GM23338 (cell line): ENCODE measurements around the gene IQSEC2. TPM values are rescaled to one million over a fixed set of nuclear protein-coding genes. Genes with fewer than 3 reads are reported as not detected.

Experiments used
- ATAC-seq: fragments of 200-7000 bp; cut with Tn5 transposase; 3 replicates; pipeline ENCODE4 v1.9.1; 2020
- DNase-seq: peaks from one replicate; pipeline ENCODE4 v3.0.0-alpha.2; 2015; ENCODE audit warnings: low spot score
- H2AFZ ChIP-seq: fragments of 200-600 bp; sonication (generic); 2 replicates; pipeline ENCODE4 v1.8.0; 2016; ENCODE audit warnings: antibody characterized with exemption, mild to moderate bottlenecking, moderate library complexity
- H3F3A ChIP-seq: fragments of 200-600 bp; sonication (generic); replicated peaks from 2 replicates; pipeline ENCODE4 v1.8.0; 2017; ENCODE audit warnings: antibody characterized with exemption, mixed run types, low read depth
- H3K27ac ChIP-seq: fragments of 200-600 bp; sonication (generic); 2 replicates; pipeline ENCODE4 v1.6.1; 2016; ENCODE audit warnings: low read depth
- H3K27me3 ChIP-seq: fragments of 200-600 bp; sonication (generic); 2 replicates; pipeline ENCODE4 v1.8.0; 2016; ENCODE audit warnings: mild to moderate bottlenecking, mixed run types, moderate library complexity; ENCODE audit not compliant: insufficient read depth
- H3K36me3 ChIP-seq: fragments of 200-600 bp; sonication (generic); 2 replicates; pipeline ENCODE4 v1.8.0; 2016; ENCODE audit warnings: mild to moderate bottlenecking; ENCODE audit not compliant: insufficient read depth
- H3K4me1 ChIP-seq: fragments of 200-600 bp; sonication (generic); 2 replicates; pipeline ENCODE4 v1.8.0; 2016; ENCODE audit warnings: mild to moderate bottlenecking, moderate library complexity; ENCODE audit not compliant: insufficient read depth
- H3K4me2 ChIP-seq: fragments of 200-600 bp; sonication (generic); 2 replicates; pipeline ENCODE4 v1.7.1; 2017; ENCODE audit warnings: mixed run types
- H3K4me3 ChIP-seq: fragments of 200-600 bp; sonication (generic); 2 replicates; pipeline ENCODE4 v1.6.1; 2016; ENCODE audit warnings: mixed run types
- H3K79me2 ChIP-seq: fragments of 200-600 bp; sonication (generic); replicated peaks from 2 replicates; pipeline ENCODE4 v1.8.0; 2017; ENCODE audit warnings: mild to moderate bottlenecking; ENCODE audit not compliant: insufficient read depth
- H3K9me2 ChIP-seq: fragments of 200-600 bp; sonication (generic); 2 replicates; pipeline ENCODE4 v1.8.0; 2017; ENCODE audit not compliant: insufficient read depth
- H4K20me1 ChIP-seq: fragments of 200-600 bp; sonication (generic); replicated peaks from 2 replicates; pipeline ENCODE4 v1.8.0; 2017; ENCODE audit warnings: mild to moderate bottlenecking; ENCODE audit not compliant: insufficient read depth
- H3K27ac Mint-ChIP-seq: 2 replicates; pipeline ENCODE4 v1.8.0; 2020; ENCODE audit warnings: inconsistent platforms, mild to moderate bottlenecking, moderate library complexity, mixed read lengths
- H3K27me3 Mint-ChIP-seq: 3 replicates; pipeline ENCODE4 v1.8.0; 2022; ENCODE audit warnings: low read depth, mild to moderate bottlenecking, moderate library complexity, mixed read lengths, inconsistent platforms; ENCODE audit not compliant: insufficient read depth, poor library complexity
- H3K36me3 Mint-ChIP-seq: 3 replicates; pipeline ENCODE4 v1.8.0; 2021; ENCODE audit warnings: low read depth, mild to moderate bottlenecking, inconsistent platforms, moderate library complexity, mixed read lengths
- H3K4me1 Mint-ChIP-seq: 3 replicates; pipeline ENCODE4 v1.8.0; 2020; ENCODE audit warnings: mild to moderate bottlenecking, inconsistent platforms, mixed read lengths
- H3K4me3 Mint-ChIP-seq: 3 replicates; pipeline ENCODE4 v1.8.0; 2021; ENCODE audit warnings: moderate library complexity, mild to moderate bottlenecking, inconsistent platforms, mixed read lengths
- H3K9me3 Mint-ChIP-seq: 3 replicates; pipeline ENCODE4 v1.8.0; 2020; ENCODE audit warnings: moderate library complexity, mild to moderate bottlenecking, inconsistent platforms, mixed read lengths
- CREB1 ChIP-seq: fragments of 250-450 bp; sonication (Bioruptor Pico); IDR thresholded peaks from 2 replicates; pipeline ENCODE4 v1.5.0; 2020; ENCODE audit warnings: low read depth, mild to moderate bottlenecking, moderate library complexity
- EZH2 ChIP-seq: fragments of 200-600 bp; sonication (generic); IDR thresholded peaks from one replicate; pipeline ENCODE4 v1.8.0; 2017; ENCODE audit warnings: antibody characterized with exemption, mild to moderate bottlenecking, low read depth; ENCODE audit not compliant: unreplicated experiment
- EZH2phosphoT487 ChIP-seq: fragments of 200-600 bp; sonication (generic); IDR thresholded peaks from one replicate; pipeline ENCODE4 v1.8.1; 2018; ENCODE audit warnings: antibody characterized with exemption; ENCODE audit not compliant: unreplicated experiment
- JUNB ChIP-seq: IDR thresholded peaks from one replicate; pipeline ENCODE4 v1.6.1; 2016; ENCODE audit warnings: antibody characterized with exemption; ENCODE audit not compliant: unreplicated experiment
- NANOG ChIP-seq: IDR thresholded peaks from 2 replicates; pipeline ENCODE4 v1.6.1; 2016; ENCODE audit warnings: antibody characterized with exemption, borderline replicate concordance
- POLR2AphosphoS5 ChIP-seq: IDR thresholded peaks from 2 replicates; pipeline ENCODE4 v1.6.1; 2016; ENCODE audit warnings: antibody characterized with exemption, low read depth
- STAT1 ChIP-seq: IDR thresholded peaks from one replicate; pipeline ENCODE4 v1.6.1; 2016; ENCODE audit warnings: antibody characterized with exemption; ENCODE audit not compliant: unreplicated experiment
- ZNF114 ChIP-seq: fragments of 250-450 bp; sonication (Bioruptor Pico); IDR thresholded peaks from 2 replicates; pipeline ENCODE4 v1.5.0; 2020; ENCODE audit warnings: mild to moderate bottlenecking, moderate library complexity
- ZNF331 ChIP-seq: fragments of 250-450 bp; sonication (Bioruptor Pico); IDR thresholded peaks from 2 replicates; pipeline ENCODE4 v1.5.0; 2020; ENCODE audit warnings: low read depth, mild to moderate bottlenecking, moderate library complexity
- polyA plus RNA-seq: library from polyadenylated mRNA; unstranded; fragments of >200 nt; fragmentation: Nextera tagmentation; extraction: Ambion mirVana; gene quantifications from 2 replicates; pipeline ENCODE4 v1.2.1, GENCODE V29; 2016
- total RNA-seq: library from RNA; depleted of rRNA; stranded (reverse); fragments of >200 nt; shearing (Covaris generic); gene quantifications from 2 replicates; pipeline ENCODE4 v1.2.3, GENCODE V29; 2014
- TF ChIP-seq, protein P1 (sequence below): IDR thresholded peaks from one replicate; pipeline ENCODE4 v1.6.1; 2018; ENCODE audit warnings: antibody characterized with exemption; ENCODE audit not compliant: unreplicated experiment
- TF ChIP-seq, protein P2 (sequence below): fragments of 250-450 bp; sonication (Bioruptor Pico); IDR thresholded peaks from 2 replicates; pipeline ENCODE4 v1.5.0; 2020; ENCODE audit warnings: mild to moderate bottlenecking, moderate library complexity
- TF ChIP-seq, protein P3 (sequence below), 2 experiments: fragments of 200-600 bp in 1 of 2; sonication (generic) in 1 of 2; conservative IDR thresholded peaks; 2 replicates each; pipeline versions ENCODE4 v1.5.1 to v1.6.1; 2016 to 2017; ENCODE audit warnings: antibody characterized with exemption in 2 of 2, low read depth in 2 of 2, mild to moderate bottlenecking in 2 of 2, moderate library complexity in 1 of 2
- TF ChIP-seq, protein P4 (sequence below): IDR thresholded peaks from 2 replicates; pipeline ENCODE4 v1.6.1; 2016; ENCODE audit warnings: antibody characterized with exemption

Gene IQSEC2
- total and polyA plus RNA-seq, 2 experiments from 2014 or later, result 12.3 to 92.2 TPM

DNA sequence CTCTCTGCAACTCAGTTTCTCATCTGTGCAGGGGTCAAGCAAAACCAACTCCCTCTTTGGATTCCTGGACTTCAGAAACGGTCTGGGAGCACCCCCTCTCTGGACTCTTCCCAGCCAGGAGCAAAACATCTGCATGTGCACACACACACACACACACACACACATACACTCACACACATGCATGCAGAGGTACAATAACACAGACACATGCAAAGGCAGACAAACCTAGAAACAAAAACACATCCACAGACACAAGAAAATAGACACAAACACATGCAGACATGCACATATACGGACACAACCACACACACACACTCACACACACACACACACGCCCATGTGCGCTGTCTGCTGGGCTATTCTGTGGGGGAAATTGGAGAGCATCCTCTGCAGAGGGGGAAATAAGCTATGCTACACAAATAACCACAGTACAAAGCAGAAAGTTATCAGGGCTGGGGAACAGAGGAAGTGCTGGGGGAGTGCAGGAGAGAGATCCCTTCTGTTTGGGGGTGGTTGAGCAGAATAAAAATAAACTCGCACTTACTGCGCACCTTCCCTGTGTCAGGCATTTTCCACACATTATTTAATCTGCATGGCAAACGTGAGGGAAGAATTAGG, 19.9 kb downstream of the IQSEC2 start:
- no peak overlapping the region for H2AFZ ChIP-seq
- TF ChIP-seq, protein P1, sequence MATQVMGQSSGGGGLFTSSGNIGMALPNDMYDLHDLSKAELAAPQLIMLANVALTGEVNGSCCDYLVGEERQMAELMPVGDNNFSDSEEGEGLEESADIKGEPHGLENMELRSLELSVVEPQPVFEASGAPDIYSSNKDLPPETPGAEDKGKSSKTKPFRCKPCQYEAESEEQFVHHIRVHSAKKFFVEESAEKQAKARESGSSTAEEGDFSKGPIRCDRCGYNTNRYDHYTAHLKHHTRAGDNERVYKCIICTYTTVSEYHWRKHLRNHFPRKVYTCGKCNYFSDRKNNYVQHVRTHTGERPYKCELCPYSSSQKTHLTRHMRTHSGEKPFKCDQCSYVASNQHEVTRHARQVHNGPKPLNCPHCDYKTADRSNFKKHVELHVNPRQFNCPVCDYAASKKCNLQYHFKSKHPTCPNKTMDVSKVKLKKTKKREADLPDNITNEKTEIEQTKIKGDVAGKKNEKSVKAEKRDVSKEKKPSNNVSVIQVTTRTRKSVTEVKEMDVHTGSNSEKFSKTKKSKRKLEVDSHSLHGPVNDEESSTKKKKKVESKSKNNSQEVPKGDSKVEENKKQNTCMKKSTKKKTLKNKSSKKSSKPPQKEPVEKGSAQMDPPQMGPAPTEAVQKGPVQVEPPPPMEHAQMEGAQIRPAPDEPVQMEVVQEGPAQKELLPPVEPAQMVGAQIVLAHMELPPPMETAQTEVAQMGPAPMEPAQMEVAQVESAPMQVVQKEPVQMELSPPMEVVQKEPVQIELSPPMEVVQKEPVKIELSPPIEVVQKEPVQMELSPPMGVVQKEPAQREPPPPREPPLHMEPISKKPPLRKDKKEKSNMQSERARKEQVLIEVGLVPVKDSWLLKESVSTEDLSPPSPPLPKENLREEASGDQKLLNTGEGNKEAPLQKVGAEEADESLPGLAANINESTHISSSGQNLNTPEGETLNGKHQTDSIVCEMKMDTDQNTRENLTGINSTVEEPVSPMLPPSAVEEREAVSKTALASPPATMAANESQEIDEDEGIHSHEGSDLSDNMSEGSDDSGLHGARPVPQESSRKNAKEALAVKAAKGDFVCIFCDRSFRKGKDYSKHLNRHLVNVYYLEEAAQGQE, result no peak
- TF ChIP-seq EZH2 (no peak), POLR2AphosphoS5 (no peak), EZH2phosphoT487 (no peak), CREB1 (CRISPR knock-in tag) (no peak), NANOG (no peak), ZNF331 (CRISPR knock-in tag) (no peak), JUNB (no peak), ZNF114 (CRISPR knock-in tag) (no peak), STAT1 (no peak)
- TF ChIP-seq, protein P2, sequence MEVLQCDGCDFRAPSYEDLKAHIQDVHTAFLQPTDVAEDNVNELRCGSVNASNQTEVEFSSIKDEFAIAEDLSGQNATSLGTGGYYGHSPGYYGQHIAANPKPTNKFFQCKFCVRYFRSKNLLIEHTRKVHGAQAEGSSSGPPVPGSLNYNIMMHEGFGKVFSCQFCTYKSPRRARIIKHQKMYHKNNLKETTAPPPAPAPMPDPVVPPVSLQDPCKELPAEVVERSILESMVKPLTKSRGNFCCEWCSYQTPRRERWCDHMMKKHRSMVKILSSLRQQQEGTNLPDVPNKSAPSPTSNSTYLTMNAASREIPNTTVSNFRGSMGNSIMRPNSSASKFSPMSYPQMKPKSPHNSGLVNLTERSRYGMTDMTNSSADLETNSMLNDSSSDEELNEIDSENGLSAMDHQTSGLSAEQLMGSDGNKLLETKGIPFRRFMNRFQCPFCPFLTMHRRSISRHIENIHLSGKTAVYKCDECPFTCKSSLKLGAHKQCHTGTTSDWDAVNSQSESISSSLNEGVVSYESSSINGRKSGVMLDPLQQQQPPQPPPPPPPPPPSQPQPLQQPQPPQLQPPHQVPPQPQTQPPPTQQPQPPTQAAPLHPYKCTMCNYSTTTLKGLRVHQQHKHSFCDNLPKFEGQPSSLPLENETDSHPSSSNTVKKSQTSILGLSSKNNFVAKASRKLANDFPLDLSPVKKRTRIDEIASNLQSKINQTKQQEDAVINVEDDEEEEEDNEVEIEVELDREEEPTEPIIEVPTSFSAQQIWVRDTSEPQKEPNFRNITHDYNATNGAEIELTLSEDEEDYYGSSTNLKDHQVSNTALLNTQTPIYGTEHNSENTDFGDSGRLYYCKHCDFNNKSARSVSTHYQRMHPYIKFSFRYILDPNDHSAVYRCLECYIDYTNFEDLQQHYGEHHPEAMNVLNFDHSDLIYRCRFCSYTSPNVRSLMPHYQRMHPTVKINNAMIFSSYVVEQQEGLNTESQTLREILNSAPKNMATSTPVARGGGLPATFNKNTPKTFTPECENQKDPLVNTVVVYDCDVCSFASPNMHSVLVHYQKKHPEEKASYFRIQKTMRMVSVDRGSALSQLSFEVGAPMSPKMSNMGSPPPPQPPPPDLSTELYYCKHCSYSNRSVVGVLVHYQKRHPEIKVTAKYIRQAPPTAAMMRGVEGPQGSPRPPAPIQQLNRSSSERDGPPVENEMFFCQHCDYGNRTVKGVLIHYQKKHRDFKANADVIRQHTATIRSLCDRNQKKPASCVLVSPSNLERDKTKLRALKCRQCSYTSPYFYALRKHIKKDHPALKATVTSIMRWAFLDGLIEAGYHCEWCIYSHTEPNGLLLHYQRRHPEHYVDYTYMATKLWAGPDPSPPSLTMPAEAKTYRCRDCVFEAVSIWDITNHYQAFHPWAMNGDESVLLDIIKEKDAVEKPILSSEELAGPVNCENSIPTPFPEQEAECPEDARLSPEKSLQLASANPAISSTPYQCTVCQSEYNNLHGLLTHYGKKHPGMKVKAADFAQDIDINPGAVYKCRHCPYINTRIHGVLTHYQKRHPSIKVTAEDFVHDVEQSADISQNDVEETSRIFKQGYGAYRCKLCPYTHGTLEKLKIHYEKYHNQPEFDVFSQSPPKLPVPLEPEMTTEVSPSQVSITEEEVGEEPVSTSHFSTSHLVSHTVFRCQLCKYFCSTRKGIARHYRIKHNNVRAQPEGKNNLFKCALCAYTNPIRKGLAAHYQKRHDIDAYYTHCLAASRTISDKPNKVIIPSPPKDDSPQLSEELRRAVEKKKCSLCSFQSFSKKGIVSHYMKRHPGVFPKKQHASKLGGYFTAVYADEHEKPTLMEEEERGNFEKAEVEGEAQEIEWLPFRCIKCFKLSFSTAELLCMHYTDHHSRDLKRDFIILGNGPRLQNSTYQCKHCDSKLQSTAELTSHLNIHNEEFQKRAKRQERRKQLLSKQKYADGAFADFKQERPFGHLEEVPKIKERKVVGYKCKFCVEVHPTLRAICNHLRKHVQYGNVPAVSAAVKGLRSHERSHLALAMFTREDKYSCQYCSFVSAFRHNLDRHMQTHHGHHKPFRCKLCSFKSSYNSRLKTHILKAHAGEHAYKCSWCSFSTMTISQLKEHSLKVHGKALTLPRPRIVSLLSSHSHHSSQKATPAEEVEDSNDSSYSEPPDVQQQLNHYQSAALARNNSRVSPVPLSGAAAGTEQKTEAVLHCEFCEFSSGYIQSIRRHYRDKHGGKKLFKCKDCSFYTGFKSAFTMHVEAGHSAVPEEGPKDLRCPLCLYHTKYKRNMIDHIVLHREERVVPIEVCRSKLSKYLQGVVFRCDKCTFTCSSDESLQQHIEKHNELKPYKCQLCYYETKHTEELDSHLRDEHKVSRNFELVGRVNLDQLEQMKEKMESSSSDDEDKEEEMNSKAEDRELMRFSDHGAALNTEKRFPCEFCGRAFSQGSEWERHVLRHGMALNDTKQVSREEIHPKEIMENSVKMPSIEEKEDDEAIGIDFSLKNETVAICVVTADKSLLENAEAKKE (CRISPR knock-in tag), result no peak
- TF ChIP-seq, protein P3, sequence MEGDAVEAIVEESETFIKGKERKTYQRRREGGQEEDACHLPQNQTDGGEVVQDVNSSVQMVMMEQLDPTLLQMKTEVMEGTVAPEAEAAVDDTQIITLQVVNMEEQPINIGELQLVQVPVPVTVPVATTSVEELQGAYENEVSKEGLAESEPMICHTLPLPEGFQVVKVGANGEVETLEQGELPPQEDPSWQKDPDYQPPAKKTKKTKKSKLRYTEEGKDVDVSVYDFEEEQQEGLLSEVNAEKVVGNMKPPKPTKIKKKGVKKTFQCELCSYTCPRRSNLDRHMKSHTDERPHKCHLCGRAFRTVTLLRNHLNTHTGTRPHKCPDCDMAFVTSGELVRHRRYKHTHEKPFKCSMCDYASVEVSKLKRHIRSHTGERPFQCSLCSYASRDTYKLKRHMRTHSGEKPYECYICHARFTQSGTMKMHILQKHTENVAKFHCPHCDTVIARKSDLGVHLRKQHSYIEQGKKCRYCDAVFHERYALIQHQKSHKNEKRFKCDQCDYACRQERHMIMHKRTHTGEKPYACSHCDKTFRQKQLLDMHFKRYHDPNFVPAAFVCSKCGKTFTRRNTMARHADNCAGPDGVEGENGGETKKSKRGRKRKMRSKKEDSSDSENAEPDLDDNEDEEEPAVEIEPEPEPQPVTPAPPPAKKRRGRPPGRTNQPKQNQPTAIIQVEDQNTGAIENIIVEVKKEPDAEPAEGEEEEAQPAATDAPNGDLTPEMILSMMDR (conservative IDR thresholded peaks at IDR 0.05; ENCODE audit: low read depth in 2 of 2), result no peak
- TF ChIP-seq, protein P4, sequence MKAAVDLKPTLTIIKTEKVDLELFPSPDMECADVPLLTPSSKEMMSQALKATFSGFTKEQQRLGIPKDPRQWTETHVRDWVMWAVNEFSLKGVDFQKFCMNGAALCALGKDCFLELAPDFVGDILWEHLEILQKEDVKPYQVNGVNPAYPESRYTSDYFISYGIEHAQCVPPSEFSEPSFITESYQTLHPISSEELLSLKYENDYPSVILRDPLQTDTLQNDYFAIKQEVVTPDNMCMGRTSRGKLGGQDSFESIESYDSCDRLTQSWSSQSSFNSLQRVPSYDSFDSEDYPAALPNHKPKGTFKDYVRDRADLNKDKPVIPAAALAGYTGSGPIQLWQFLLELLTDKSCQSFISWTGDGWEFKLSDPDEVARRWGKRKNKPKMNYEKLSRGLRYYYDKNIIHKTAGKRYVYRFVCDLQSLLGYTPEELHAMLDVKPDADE, result no peak
- H3K4me3 ChIP-seq, result no peak overlapping the region
- Mint-ChIP-seq H3K27me3 (peaks cover 6% of the 10 kb centered on the region), H3K36me3 (peaks cover 2% of the 10 kb centered on the region; the same call in 1 of the 3 replicates), H3K4me3 (no peak overlapping the region), H3K9me3 (peaks cover 2% of the 10 kb centered on the region; the same call in 1 of the 3 replicates), H3K27ac (no peak overlapping the region), H3K4me1 (peaks cover 29% of the 10 kb centered on the region)
- no peak overlapping the region for H3K4me2 ChIP-seq
- ATAC-seq (no peak), DNase-seq (no peak)
- H4K20me1 ChIP-seq, result no peaks in the 10 kb centered on the region
- H3K27me3 ChIP-seq, result no peaks in the 10 kb centered on the region
- H3K27ac ChIP-seq, result no peak overlapping the region
- H3K4me1 ChIP-seq, result no peaks in the 10 kb centered on the region
- no peaks in the 10 kb centered on the region for H3K9me2 ChIP-seq
- H3K79me2 ChIP-seq, result no peaks in the 10 kb centered on the region; the same call in 1 of the 2 replicates
- no peaks in the 10 kb centered on the region for H3K36me3 ChIP-seq
- H3F3A ChIP-seq, result no peaks in the 10 kb centered on the region
